Testis (tissue), 2 donors: ENCODE measurements around the gene FAM98A.

ENCODE experiments used
- CTCF ChIP-seq, 3 experiments: fragments of 450-650 bp in 2 of 3; fragments of 200-600 bp in 1 of 3; sonication (generic) in 1 of 3; IDR thresholded peaks; one replicate each; pipeline ENCODE4 v1.5.1; 2016 to 2019; ENCODE audit warnings: antibody characterized with exemption in 3 of 3, mild to moderate bottlenecking in 2 of 3, moderate library complexity in 1 of 3
- POLR2A ChIP-seq: fragments of 450-650 bp; IDR thresholded peaks from one replicate; pipeline ENCODE4 v1.6.1; 2017; ENCODE audit warnings: antibody characterized with exemption, mild to moderate bottlenecking, moderate library complexity

GRCh38 chr2:33598561-33599174 lies 431 bp downstream of the FAM98A start:
- TF ChIP-seq POLR2A (no peak), CTCF (IDR thresholded peaks at IDR 0.05) (no peak)
